Trophoblast cell (in vitro differentiated cells and primary cell): ENCODE results near the gene SLC29A3.

Source experiments
- DNase-seq, 2 donors: peaks; one replicate each; pipeline ENCODE4 v3.0.0-alpha.2; 2016
- H2AFZ ChIP-seq: 2 replicates; pipeline ENCODE4 v1.6.1; 2013; ENCODE audit warnings: low read length, moderate library complexity, mild to moderate bottlenecking; ENCODE audit not compliant: insufficient read depth, poor library complexity
- H2AK5ac ChIP-seq: 2 replicates; pipeline ENCODE4 v1.6.1; 2013; ENCODE audit warnings: mild to moderate bottlenecking, low read length
- H2BK120ac ChIP-seq: 2 replicates; pipeline ENCODE4 v1.6.1; 2013; ENCODE audit warnings: low read length, mild to moderate bottlenecking, moderate library complexity; ENCODE audit not compliant: insufficient read depth, poor library complexity
- H2BK12ac ChIP-seq: 2 replicates; pipeline ENCODE4 v1.6.1; 2013; ENCODE audit warnings: mild to moderate bottlenecking, low read length, moderate library complexity
- H2BK5ac ChIP-seq: 2 replicates; pipeline ENCODE4 v1.6.1; 2013; ENCODE audit warnings: low read length, low read depth, moderate library complexity, mild to moderate bottlenecking; ENCODE audit not compliant: poor library complexity
- H3K14ac ChIP-seq: 2 replicates; pipeline ENCODE4 v1.6.1; 2013; ENCODE audit warnings: mild to moderate bottlenecking, low read length
- H3K18ac ChIP-seq: 2 replicates; pipeline ENCODE4 v1.6.1; 2013; ENCODE audit warnings: mild to moderate bottlenecking, low read length
- H3K23ac ChIP-seq: 2 replicates; pipeline ENCODE4 v1.6.1; 2013; ENCODE audit warnings: low read length
- H3K27ac ChIP-seq: 2 replicates; pipeline ENCODE4 v1.5.1; 2013; ENCODE audit warnings: low read depth, mild to moderate bottlenecking, inconsistent platforms, low read length, moderate library complexity
- H3K27me3 ChIP-seq: 2 replicates; pipeline ENCODE4 v1.6.1; 2013; ENCODE audit warnings: inconsistent platforms, mild to moderate bottlenecking, low read length, moderate library complexity; ENCODE audit not compliant: insufficient read depth
- H3K36me3 ChIP-seq, 2 experiments: 1 replicate in 1 of 2; 2 replicates in 1 of 2; pipeline ENCODE4 v1.6.1; 2013; ENCODE audit warnings: low read length in 2 of 2, mild to moderate bottlenecking in 2 of 2, moderate library complexity in 1 of 2; ENCODE audit not compliant: insufficient read depth in 2 of 2, control insufficient read depth in 1 of 2
- H3K4ac ChIP-seq: 2 replicates; pipeline ENCODE4 v1.6.1; 2013; ENCODE audit warnings: low read depth, mild to moderate bottlenecking, low read length, moderate library complexity
- H3K4me1 ChIP-seq, 2 experiments: 1 replicate in 1 of 2; 2 replicates in 1 of 2; pipeline ENCODE4 v1.6.1; 2013; ENCODE audit warnings: low read length in 2 of 2, mild to moderate bottlenecking in 2 of 2, moderate library complexity in 1 of 2; ENCODE audit not compliant: insufficient read depth in 2 of 2, control insufficient read depth in 1 of 2
- H3K4me2 ChIP-seq: 2 replicates; pipeline ENCODE4 v1.6.1; 2013; ENCODE audit warnings: inconsistent platforms, mild to moderate bottlenecking, low read length, moderate library complexity
- H3K4me3 ChIP-seq: 2 replicates; pipeline ENCODE4 v1.5.1; 2013; ENCODE audit warnings: mild to moderate bottlenecking, low read depth, low read length, inconsistent platforms
- H3K79me1 ChIP-seq: one replicate; pipeline ENCODE4 v1.6.1; 2013; ENCODE audit warnings: low read length
- H3K79me2 ChIP-seq: 2 replicates; pipeline ENCODE4 v1.6.1; 2013; ENCODE audit warnings: low read length, mild to moderate bottlenecking; ENCODE audit not compliant: control insufficient read depth, insufficient read depth, poor library complexity
- H3K9ac ChIP-seq: 2 replicates; pipeline ENCODE4 v1.6.1; 2013; ENCODE audit warnings: mild to moderate bottlenecking, low read length
- H3K9me3 ChIP-seq: 2 replicates; pipeline ENCODE4 v1.6.1; 2013; ENCODE audit warnings: low read depth, mild to moderate bottlenecking, control low read depth, inconsistent platforms, low read length; ENCODE audit not compliant: insufficient read depth
- H4K12ac ChIP-seq: 2 replicates; pipeline ENCODE4 v1.6.1; 2013; ENCODE audit warnings: low read depth, mild to moderate bottlenecking, low read length, moderate library complexity
- H4K8ac ChIP-seq: 2 replicates; pipeline ENCODE4 v1.6.1; 2013; ENCODE audit warnings: low read depth, mild to moderate bottlenecking, low read length, moderate library complexity
- H4K91ac ChIP-seq: one replicate; pipeline ENCODE4 v1.6.1; 2013; ENCODE audit warnings: low read depth, mild to moderate bottlenecking, low read length, moderate library complexity
- WGBS: extraction: QIAGEN DNeasy Blood & Tissue Kit; methylation state at CpG from one replicate; pipeline ENCODE4 v1.1.7; 2013; ENCODE audit warnings: missing lambda C conversion rate; ENCODE audit not compliant: insufficient read length, insufficient coverage; ENCODE audit errors: extremely low coverage; 5-methylcytosine and 5-hydroxymethylcytosine counted together

Gene SLC29A3

DNA sequence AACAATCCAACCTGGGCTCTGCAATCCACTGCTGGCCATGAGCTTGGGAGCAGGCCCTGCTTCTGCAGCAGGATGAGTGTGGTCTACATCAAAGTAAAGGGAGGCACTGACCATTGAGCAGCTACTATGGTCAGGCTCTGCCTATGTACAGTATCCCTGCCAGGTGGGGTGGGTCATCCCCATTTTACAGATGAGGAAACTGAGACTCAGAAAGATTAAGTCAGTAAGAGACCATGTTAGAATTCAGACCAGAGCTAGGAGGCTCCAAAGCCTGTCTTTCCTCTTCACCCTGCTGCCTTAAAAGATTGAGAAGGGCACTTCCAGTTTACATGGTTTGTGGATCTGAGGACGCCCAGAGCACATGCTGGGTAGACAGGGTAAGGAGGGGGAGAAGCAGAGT, 50.5 kb downstream of the SLC29A3 start:
- no peaks in the 10 kb centered on the region for H3K79me2 ChIP-seq
- no peak overlapping the region for H4K12ac ChIP-seq
- H3K18ac ChIP-seq = no peak overlapping the region
- no peaks in the 10 kb centered on the region for H3K79me1 ChIP-seq
- H2BK12ac ChIP-seq = no peak overlapping the region
- H3K4me2 ChIP-seq = no peak overlapping the region
- no peak overlapping the region for H4K8ac ChIP-seq
- H2AFZ ChIP-seq = no peak overlapping the region
- H3K27ac ChIP-seq = no peak overlapping the region
- H3K9me3 ChIP-seq = no peaks in the 10 kb centered on the region
- H3K4me3 ChIP-seq = no peak overlapping the region
- H3K23ac ChIP-seq = no peak overlapping the region
- no peak overlapping the region for H4K91ac ChIP-seq
- no peak overlapping the region for H2BK120ac ChIP-seq
- H3K27me3 ChIP-seq = no peaks in the 10 kb centered on the region
- H2BK5ac ChIP-seq = no peak overlapping the region
- WGBS = no CpG with 5 or more reads among the region's 1 CpG
- H3K4ac ChIP-seq = no peak overlapping the region
- no peak overlapping the region for H3K14ac ChIP-seq
- H2AK5ac ChIP-seq = no peak overlapping the region
- DNase-seq = no peak
- peaks cover 3 to 4% of the 10 kb centered on the region in 2 experiments for H3K4me1 ChIP-seq
- H3K36me3 ChIP-seq = no peaks in the 10 kb centered on the region
- no peak overlapping the region for H3K9ac ChIP-seq

DNA sequence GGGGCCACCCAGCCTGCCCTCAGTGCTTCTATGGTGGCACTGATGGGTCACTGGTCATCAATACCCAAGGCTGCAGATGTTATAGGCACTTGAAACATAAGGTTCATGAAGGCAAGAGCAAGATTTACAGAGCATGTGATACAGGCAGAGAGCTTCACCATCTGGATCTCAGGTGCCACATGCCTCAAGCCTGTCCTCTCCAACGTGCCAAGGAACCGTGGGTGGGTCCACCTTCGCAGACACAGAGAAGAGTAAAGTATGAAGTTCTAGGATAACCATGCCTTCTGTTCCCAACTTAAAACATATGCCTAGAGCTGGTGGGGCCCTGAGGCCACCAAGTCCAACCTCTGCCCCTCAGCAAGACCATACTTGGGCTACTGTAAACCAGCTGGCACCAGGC, 51.0 kb downstream of the SLC29A3 start:
- no CpG with 5 or more reads among the region's 3 CpGs for WGBS
- peaks cover 3 to 4% of the 10 kb centered on the region in 2 experiments for H3K4me1 ChIP-seq
- no peaks in the 10 kb centered on the region for H3K36me3 ChIP-seq
- no peak overlapping the region for H3K14ac ChIP-seq
- no peak overlapping the region for H3K4me3 ChIP-seq
- H3K27ac ChIP-seq = no peak overlapping the region
- no peak overlapping the region for H3K4me2 ChIP-seq
- H3K4ac ChIP-seq = no peak overlapping the region
- H3K23ac ChIP-seq = no peak overlapping the region
- H2BK12ac ChIP-seq = no peak overlapping the region
- no peaks in the 10 kb centered on the region for H3K79me1 ChIP-seq
- H3K27me3 ChIP-seq = no peaks in the 10 kb centered on the region
- H3K79me2 ChIP-seq = no peaks in the 10 kb centered on the region
- no peak for DNase-seq
- H3K9me3 ChIP-seq = no peaks in the 10 kb centered on the region
- no peak overlapping the region for H3K18ac ChIP-seq
- H4K12ac ChIP-seq = no peak overlapping the region
- H2BK120ac ChIP-seq = no peak overlapping the region
- no peak overlapping the region for H2BK5ac ChIP-seq
- no peak overlapping the region for H4K8ac ChIP-seq
- no peak overlapping the region for H2AK5ac ChIP-seq
- no peak overlapping the region for H2AFZ ChIP-seq
- no peak overlapping the region for H4K91ac ChIP-seq
- no peak overlapping the region for H3K9ac ChIP-seq

DNA sequence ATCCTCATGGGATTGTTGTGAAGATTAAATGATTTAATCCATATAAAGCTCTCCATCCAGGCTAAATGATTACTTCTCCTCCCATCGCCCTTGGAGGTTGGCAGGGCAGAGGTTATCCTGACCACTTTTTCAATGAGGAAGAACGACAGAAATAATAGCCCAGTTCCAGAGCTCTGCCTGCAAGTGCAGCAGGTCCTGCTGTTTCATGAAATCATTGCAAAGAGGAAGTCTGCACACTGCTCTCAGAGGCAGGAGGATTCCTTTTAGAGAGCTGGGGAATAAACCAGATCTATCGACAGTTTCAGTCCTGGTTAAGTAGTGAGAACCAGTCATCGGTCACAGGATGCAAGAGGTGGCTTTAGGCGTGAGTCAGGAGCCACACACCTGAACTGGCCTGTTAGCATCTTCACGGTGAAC, 52.7 kb downstream of the SLC29A3 start:
- Histone ChIP-seq H2AK5ac (no peak overlapping the region), H3K4ac (no peak overlapping the region), H2BK5ac (no peak overlapping the region), H4K91ac (no peak overlapping the region), H4K8ac (no peak overlapping the region), H3K9ac (no peak overlapping the region), H3K23ac (no peak overlapping the region), H2BK12ac (no peak overlapping the region), H2AFZ (no peak overlapping the region), H3K79me1 (no peaks in the 10 kb centered on the region), H2BK120ac (no peak overlapping the region), H4K12ac (no peak overlapping the region), H3K36me3 (no peaks in the 10 kb centered on the region), H3K4me3 (no peak overlapping the region), H3K79me2 (no peaks in the 10 kb centered on the region), H3K14ac (no peak overlapping the region), H3K18ac (no peak overlapping the region), H3K4me2 (no peak overlapping the region), H3K27ac (no peak overlapping the region), H3K27me3 (no peaks in the 10 kb centered on the region), H3K4me1 (peaks cover 3 to 4% of the 10 kb centered on the region in 2 experiments), H3K9me3 (no peaks in the 10 kb centered on the region)
- WGBS = no CpG with 5 or more reads among the region's 6 CpGs
- peak in 1 of 2 donors; percentile 17 for DNase-seq

DNA sequence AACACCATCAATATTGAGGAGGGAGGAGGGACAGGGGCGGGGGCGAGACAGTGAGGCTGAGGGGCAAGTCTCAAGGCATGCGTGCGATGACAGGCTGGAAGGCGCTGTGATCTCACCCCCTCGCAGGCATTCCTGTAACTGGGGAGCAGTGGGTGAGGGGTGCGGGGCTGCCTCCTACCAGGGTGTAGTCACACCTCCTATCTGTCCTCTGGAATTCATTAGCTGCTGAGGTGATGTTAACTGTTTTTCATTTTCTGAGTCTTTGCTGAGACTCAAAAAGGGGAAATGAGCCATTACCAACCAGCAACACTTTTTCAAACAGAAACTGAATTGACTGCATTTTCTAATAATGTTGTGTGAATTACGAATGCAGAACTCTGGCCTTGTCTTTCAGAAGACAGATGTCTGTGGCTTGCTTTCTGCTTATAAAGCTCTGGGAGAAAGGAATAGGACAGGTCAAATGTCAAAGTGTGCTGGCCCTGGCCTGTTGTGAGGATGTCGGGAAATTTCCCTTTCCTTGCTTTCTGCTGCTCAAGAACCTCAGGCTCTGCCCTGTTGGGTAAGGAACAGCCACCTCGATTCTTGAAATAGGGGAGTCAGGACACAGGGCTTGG, 53.9 kb downstream of the SLC29A3 start:
- H3K4me3 ChIP-seq = no peak overlapping the region
- no peak overlapping the region for H2BK120ac ChIP-seq
- no peak overlapping the region for H2AFZ ChIP-seq
- H4K12ac ChIP-seq = no peak overlapping the region
- H3K36me3 ChIP-seq = no peaks in the 10 kb centered on the region
- no peak overlapping the region for H2AK5ac ChIP-seq
- no peak overlapping the region for H4K8ac ChIP-seq
- no CpG with 5 or more reads among the region's 10 CpGs for WGBS
- H3K27me3 ChIP-seq = no peaks in the 10 kb centered on the region
- no peak overlapping the region for H3K9ac ChIP-seq
- H3K9me3 ChIP-seq = no peaks in the 10 kb centered on the region
- H4K91ac ChIP-seq = no peak overlapping the region
- H3K18ac ChIP-seq = no peak overlapping the region
- H3K4ac ChIP-seq = no peak overlapping the region
- no peak overlapping the region for H2BK12ac ChIP-seq
- H3K14ac ChIP-seq = no peak overlapping the region
- no peak overlapping the region for H3K23ac ChIP-seq
- H3K79me2 ChIP-seq = no peaks in the 10 kb centered on the region
- no peak overlapping the region for H2BK5ac ChIP-seq
- no peak overlapping the region for H3K27ac ChIP-seq
- H3K4me2 ChIP-seq = no peak overlapping the region
- no peak for DNase-seq
- peaks cover 2% of the 10 kb centered on the region for H3K79me1 ChIP-seq
- peaks cover 3 to 5% of the 10 kb centered on the region in 2 experiments for H3K4me1 ChIP-seq
